ENCODE measurements around the gene SLIT3.
"Not testable (repeated sequence)": the region's sequence is repeated elsewhere in the genome, so short reads cannot be mapped to it uniquely, and the experiment has no call there.

Gene SLIT3

GRCh38 chr5:169122951-169123350 lies 178.0 kb downstream of the SLIT3 start:
- no peaks in the 10 kb centered on the region for H3K36me3 ChIP-seq (ENCODE audit: control insufficient read depth in 2 of 2, insufficient read depth in 2 of 2, low read length in 2 of 2)
- no peak overlapping the region for H3K9ac ChIP-seq (ENCODE audit: low read depth in 1 of 2, low read length in 2 of 2)
- H3K4me1 ChIP-seq (ENCODE audit: control insufficient read depth in 2 of 2, insufficient read depth in 2 of 2, low read length in 2 of 2), result no peaks in the 10 kb centered on the region
- no peak overlapping the region for H3K27ac ChIP-seq (ENCODE audit: low read depth in 2 of 2, low read length in 2 of 2)
- H3K9me3 ChIP-seq (ENCODE audit: control insufficient read depth in 2 of 2, low read length in 2 of 2), result no peaks in the 10 kb centered on the region
- H3K4me3 ChIP-seq (ENCODE audit: low read length in 2 of 2), result no peak overlapping the region
- H3K27me3 ChIP-seq (ENCODE audit: control insufficient read depth in 2 of 2, insufficient read depth in 2 of 2, low read length in 2 of 2), result no peaks in the 10 kb centered on the region

- H3K36me3 ChIP-seq (ENCODE audit: control insufficient read depth in 2 of 2, insufficient read depth in 2 of 2, low read length in 2 of 2), result no peaks in the 10 kb centered on the region
- no peaks in the 10 kb centered on the region for H3K27me3 ChIP-seq (ENCODE audit: control insufficient read depth in 2 of 2, insufficient read depth in 2 of 2, low read length in 2 of 2)
- H3K4me1 ChIP-seq (ENCODE audit: control insufficient read depth in 2 of 2, insufficient read depth in 2 of 2, low read length in 2 of 2), result no peaks in the 10 kb centered on the region
- no peak overlapping the region for H3K4me3 ChIP-seq (ENCODE audit: low read length in 2 of 2)
- H3K27ac ChIP-seq (ENCODE audit: low read depth in 2 of 2, low read length in 2 of 2), result no peak overlapping the region
- H3K9me3 ChIP-seq (ENCODE audit: control insufficient read depth in 2 of 2, low read length in 2 of 2), result no peaks in the 10 kb centered on the region
- H3K9ac ChIP-seq (ENCODE audit: low read depth in 1 of 2, low read length in 2 of 2), result no peak overlapping the region
These were observed 179.1 kb downstream of the SLIT3 start for GRCh38 chr5:169121630-169122420.

GRCh38 chr5:169119288-169120048 lies 181.5 kb downstream of the SLIT3 start:
- Histone ChIP-seq H3K27ac (ENCODE audit: low read depth in 2 of 2, low read length in 2 of 2) (no peak overlapping the region), H3K4me1 (ENCODE audit: control insufficient read depth in 2 of 2, insufficient read depth in 2 of 2, low read length in 2 of 2) (no peaks in the 10 kb centered on the region), H3K9ac (ENCODE audit: low read depth in 1 of 2, low read length in 2 of 2) (no peak overlapping the region), H3K9me3 (ENCODE audit: control insufficient read depth in 2 of 2, low read length in 2 of 2) (no peaks in the 10 kb centered on the region), H3K36me3 (ENCODE audit: control insufficient read depth in 2 of 2, insufficient read depth in 2 of 2, low read length in 2 of 2) (no peaks in the 10 kb centered on the region), H3K4me3 (ENCODE audit: low read length in 2 of 2) (no peak overlapping the region), H3K27me3 (ENCODE audit: control insufficient read depth in 2 of 2, insufficient read depth in 2 of 2, low read length in 2 of 2) (no peaks in the 10 kb centered on the region)

- Histone ChIP-seq H3K27ac (ENCODE audit: low read depth in 2 of 2, low read length in 2 of 2) (no peak overlapping the region), H3K27me3 (ENCODE audit: control insufficient read depth in 2 of 2, insufficient read depth in 2 of 2, low read length in 2 of 2) (no peaks in the 10 kb centered on the region), H3K4me3 (ENCODE audit: low read length in 2 of 2) (no peak overlapping the region), H3K9ac (ENCODE audit: low read depth in 1 of 2, low read length in 2 of 2) (no peak overlapping the region), H3K36me3 (ENCODE audit: control insufficient read depth in 2 of 2, insufficient read depth in 2 of 2, low read length in 2 of 2) (no peaks in the 10 kb centered on the region), H3K9me3 (ENCODE audit: control insufficient read depth in 2 of 2, low read length in 2 of 2) (no peaks in the 10 kb centered on the region), H3K4me1 (ENCODE audit: control insufficient read depth in 2 of 2, insufficient read depth in 2 of 2, low read length in 2 of 2) (no peaks in the 10 kb centered on the region)
These were observed 183.9 kb downstream of the SLIT3 start for GRCh38 chr5:169116961-169117461.

- no peaks in the 10 kb centered on the region for H3K27me3 ChIP-seq (ENCODE audit: control insufficient read depth in 2 of 2, insufficient read depth in 2 of 2, low read length in 2 of 2)
- no peak overlapping the region for H3K9ac ChIP-seq (ENCODE audit: low read depth in 1 of 2, low read length in 2 of 2)
- H3K9me3 ChIP-seq (ENCODE audit: control insufficient read depth in 2 of 2, low read length in 2 of 2), result no peaks in the 10 kb centered on the region
- H3K27ac ChIP-seq (ENCODE audit: low read depth in 2 of 2, low read length in 2 of 2), result no peak overlapping the region
- H3K36me3 ChIP-seq (ENCODE audit: control insufficient read depth in 2 of 2, insufficient read depth in 2 of 2, low read length in 2 of 2), result no peaks in the 10 kb centered on the region
- no peaks in the 10 kb centered on the region for H3K4me1 ChIP-seq (ENCODE audit: control insufficient read depth in 2 of 2, insufficient read depth in 2 of 2, low read length in 2 of 2)
- no peak overlapping the region for H3K4me3 ChIP-seq (ENCODE audit: low read length in 2 of 2)
These were observed 185.3 kb downstream of the SLIT3 start for GRCh38 chr5:169115461-169116124.

- Histone ChIP-seq H3K36me3 (ENCODE audit: control insufficient read depth in 2 of 2, insufficient read depth in 2 of 2, low read length in 2 of 2) (no peaks in the 10 kb centered on the region), H3K4me3 (ENCODE audit: low read length in 2 of 2) (no peak overlapping the region), H3K9ac (ENCODE audit: low read depth in 1 of 2, low read length in 2 of 2) (no peak overlapping the region), H3K9me3 (ENCODE audit: control insufficient read depth in 2 of 2, low read length in 2 of 2) (no peaks in the 10 kb centered on the region), H3K27ac (ENCODE audit: low read depth in 2 of 2, low read length in 2 of 2) (no peak overlapping the region), H3K4me1 (ENCODE audit: control insufficient read depth in 2 of 2, insufficient read depth in 2 of 2, low read length in 2 of 2) (no peaks in the 10 kb centered on the region), H3K27me3 (ENCODE audit: control insufficient read depth in 2 of 2, insufficient read depth in 2 of 2, low read length in 2 of 2) (no peaks in the 10 kb centered on the region)
These were observed 186.4 kb downstream of the SLIT3 start for GRCh38 chr5:169114466-169115065.

GRCh38 chr5:169112016-169112415 lies 188.9 kb downstream of the SLIT3 start:
- H3K36me3 ChIP-seq (ENCODE audit: control insufficient read depth in 2 of 2, insufficient read depth in 2 of 2, low read length in 2 of 2), result no peaks in the 10 kb centered on the region
- H3K4me1 ChIP-seq (ENCODE audit: control insufficient read depth in 2 of 2, insufficient read depth in 2 of 2, low read length in 2 of 2), result no peaks in the 10 kb centered on the region
- no peak overlapping the region for H3K27ac ChIP-seq (ENCODE audit: low read depth in 2 of 2, low read length in 2 of 2)
- no peak overlapping the region for H3K4me3 ChIP-seq (ENCODE audit: low read length in 2 of 2)
- no peaks in the 10 kb centered on the region for H3K27me3 ChIP-seq (ENCODE audit: control insufficient read depth in 2 of 2, insufficient read depth in 2 of 2, low read length in 2 of 2)
- H3K9ac ChIP-seq (ENCODE audit: low read depth in 1 of 2, low read length in 2 of 2), result no peak overlapping the region
- H3K9me3 ChIP-seq (ENCODE audit: control insufficient read depth in 2 of 2, low read length in 2 of 2), result no peaks in the 10 kb centered on the region

- H3K27me3 ChIP-seq (ENCODE audit: control insufficient read depth in 2 of 2, insufficient read depth in 2 of 2, low read length in 2 of 2), result no peaks in the 10 kb centered on the region
- H3K9me3 ChIP-seq (ENCODE audit: control insufficient read depth in 2 of 2, low read length in 2 of 2), result no peaks in the 10 kb centered on the region
- no peak overlapping the region for H3K4me3 ChIP-seq (ENCODE audit: low read length in 2 of 2)
- H3K27ac ChIP-seq (ENCODE audit: low read depth in 2 of 2, low read length in 2 of 2), result no peak overlapping the region
- H3K36me3 ChIP-seq (ENCODE audit: control insufficient read depth in 2 of 2, insufficient read depth in 2 of 2, low read length in 2 of 2), result no peaks in the 10 kb centered on the region
- H3K9ac ChIP-seq (ENCODE audit: low read depth in 1 of 2, low read length in 2 of 2), result no peak overlapping the region
- H3K4me1 ChIP-seq (ENCODE audit: control insufficient read depth in 2 of 2, insufficient read depth in 2 of 2, low read length in 2 of 2), result no peaks in the 10 kb centered on the region
These were observed 193.8 kb downstream of the SLIT3 start for GRCh38 chr5:169106911-169107706.

GRCh38 chr5:169105582-169105981 lies 195.4 kb downstream of the SLIT3 start:
- not testable (repeated sequence) for H3K36me3 ChIP-seq (ENCODE audit: control insufficient read depth in 2 of 2, insufficient read depth in 2 of 2, low read length in 2 of 2); H3K4me1 ChIP-seq (ENCODE audit: control insufficient read depth in 2 of 2, insufficient read depth in 2 of 2, low read length in 2 of 2); H3K27ac ChIP-seq (ENCODE audit: low read depth in 2 of 2, low read length in 2 of 2); H3K27me3 ChIP-seq (ENCODE audit: control insufficient read depth in 2 of 2, insufficient read depth in 2 of 2, low read length in 2 of 2); H3K4me3 ChIP-seq (ENCODE audit: low read length in 2 of 2); H3K9ac ChIP-seq (ENCODE audit: low read depth in 1 of 2, low read length in 2 of 2); H3K9me3 ChIP-seq (ENCODE audit: control insufficient read depth in 2 of 2, low read length in 2 of 2)
